ENCODE data around the gene BBS9. TPM values are rescaled to one million over a fixed set of nuclear protein-coding genes. Genes with fewer than 3 reads are reported as not detected.

BBS9 gene
- total and polyA plus RNA-seq, 12 donors = 4.1 to 44.0 (median 10.0) TPM

GRCh38 chr7:33273356-33273755, 144.0 kb downstream of the BBS9 start:
- ATAC-seq = no peak
- WGBS, 2 donors = 96 to 97% methylated on average over 2 of the region's 2 CpGs
- H3K4me3 ChIP-seq = no peak overlapping the region
- intact Hi-C loops (cut with DNase I) = no loop called here
- peaks cover 0 to 46% (median 2%) of the 10 kb centered on the region in 9 donors for H3K36me3 ChIP-seq
- H3K4me1 ChIP-seq = no peaks in the 10 kb centered on the region
- H3K9me3 ChIP-seq = peaks cover 0 to 29% (median 11%) of the 10 kb centered on the region in 11 donors
- H3K27me3 ChIP-seq = no peaks in the 10 kb centered on the region
- TF ChIP-seq CTCF (IDR thresholded peaks at IDR 0.05) = no peak
- H3K27ac ChIP-seq = no peak overlapping the region
- no peak for DNase-seq

DNA sequence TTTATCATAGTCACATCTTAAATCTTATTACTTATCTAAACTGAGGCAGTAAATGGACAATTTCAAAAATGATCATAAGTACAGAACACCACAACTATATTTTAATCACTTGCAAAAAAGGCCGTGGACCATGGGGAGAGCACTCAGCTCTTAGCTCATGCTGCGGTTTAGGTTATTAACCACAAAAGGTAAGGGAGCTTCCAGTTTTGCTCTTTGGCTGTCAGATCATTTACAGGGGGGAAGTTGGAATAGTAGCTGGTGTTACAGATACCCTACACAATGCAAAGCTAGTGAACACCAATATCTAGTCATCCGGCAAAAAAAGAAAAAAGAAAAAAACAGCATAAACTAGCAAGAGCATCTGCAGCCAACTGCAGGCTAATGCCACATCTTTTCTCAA, 147.0 kb downstream of the BBS9 start:
- H3K27me3 ChIP-seq = no peaks in the 10 kb centered on the region
- no peaks in the 10 kb centered on the region for H3K4me1 ChIP-seq
- intact Hi-C loops (cut with DNase I) = no loop called here
- TF ChIP-seq CTCF (IDR thresholded peaks at IDR 0.05) = no peak
- ATAC-seq (no peak), DNase-seq (no peak)
- H3K36me3 ChIP-seq = peaks cover 0 to 67% (median 2%) of the 10 kb centered on the region in 9 donors
- 95 to 96% methylated on average over 3 of the region's 3 CpGs for WGBS, 2 donors
- no peak overlapping the region for H3K27ac ChIP-seq
- H3K4me3 ChIP-seq = no peak overlapping the region
- peaks cover 0 to 44% (median 23%) of the 10 kb centered on the region in 11 donors for H3K9me3 ChIP-seq

DNA sequence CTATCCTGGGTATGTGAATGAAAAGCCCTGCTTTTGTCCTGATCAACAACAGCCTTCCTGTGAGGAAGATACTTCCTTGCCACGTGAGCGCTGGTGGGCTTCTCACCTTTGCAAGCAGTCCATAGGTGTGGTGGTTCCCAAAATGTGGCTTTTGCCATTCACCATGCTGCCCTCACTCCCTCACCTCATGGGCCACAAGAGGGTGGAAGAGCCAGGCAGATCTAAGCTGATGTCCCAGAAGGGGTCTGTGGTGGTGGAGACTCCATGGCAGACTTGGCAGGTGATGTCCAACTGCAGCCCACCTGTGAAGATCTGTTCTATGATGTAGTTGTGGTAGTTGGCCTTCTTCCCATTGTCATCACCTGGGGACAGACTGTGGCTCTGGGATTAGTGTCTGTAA, 147.4 kb downstream of the BBS9 start:
- ATAC-seq (no peak), DNase-seq (no peak)
- Histone ChIP-seq H3K27me3 (no peaks in the 10 kb centered on the region), H3K9me3 (peaks cover 0 to 41% (median 23%) of the 10 kb centered on the region in 11 donors), H3K36me3 (peaks cover 0 to 67% (median 2%) of the 10 kb centered on the region in 9 donors), H3K4me3 (no peak overlapping the region), H3K27ac (no peak overlapping the region), H3K4me1 (no peaks in the 10 kb centered on the region)
- WGBS, 2 donors = 97 to 99% methylated on average over 2 of the region's 2 CpGs
- intact Hi-C loops (cut with DNase I) = no loop called here
- no peak for TF ChIP-seq CTCF (IDR thresholded peaks at IDR 0.05)

DNA sequence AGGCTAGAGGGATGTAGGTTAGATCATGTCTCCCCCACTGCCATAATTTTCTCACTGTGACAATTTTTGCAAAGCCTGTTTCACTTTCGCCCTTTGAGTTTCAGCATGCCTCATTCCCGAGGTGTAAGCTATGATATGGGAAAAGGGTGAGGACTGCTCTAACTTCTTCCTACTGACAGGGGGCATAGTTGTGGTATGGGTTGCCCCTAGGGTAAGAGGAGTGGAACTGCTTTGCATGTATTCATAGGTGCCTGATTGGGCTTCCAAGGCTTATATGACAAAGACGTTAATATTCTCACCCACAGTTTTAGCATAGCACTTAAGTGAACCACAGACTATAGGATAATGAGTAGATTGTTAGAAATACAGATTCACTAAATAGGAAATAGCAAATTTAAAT, 148.7 kb downstream of the BBS9 start:
- no peak overlapping the region for H3K4me3 ChIP-seq
- 96 to 98% methylated on average over 3 of the region's 3 CpGs for WGBS, 2 donors
- ATAC-seq (no peak), DNase-seq (no peak)
- intact Hi-C loops (cut with DNase I) = no loop called here
- no peaks in the 10 kb centered on the region for H3K27me3 ChIP-seq
- H3K36me3 ChIP-seq = peaks cover 0 to 67% (median 2%) of the 10 kb centered on the region in 9 donors
- peaks cover 0 to 38% (median 23%) of the 10 kb centered on the region in 11 donors for H3K9me3 ChIP-seq
- no peaks in the 10 kb centered on the region for H3K4me1 ChIP-seq
- no peak for TF ChIP-seq CTCF (IDR thresholded peaks at IDR 0.05)
- H3K27ac ChIP-seq = no peak overlapping the region

Measured in heart right ventricle (tissue), 16 donors.